Measurements from ENCODE around the gene COL9A3.

The COL9A3 gene

GRCh38 chr20:62821726-62822210, 4.9 kb downstream of the COL9A3 start:
- TF ChIP-seq, protein P1, sequence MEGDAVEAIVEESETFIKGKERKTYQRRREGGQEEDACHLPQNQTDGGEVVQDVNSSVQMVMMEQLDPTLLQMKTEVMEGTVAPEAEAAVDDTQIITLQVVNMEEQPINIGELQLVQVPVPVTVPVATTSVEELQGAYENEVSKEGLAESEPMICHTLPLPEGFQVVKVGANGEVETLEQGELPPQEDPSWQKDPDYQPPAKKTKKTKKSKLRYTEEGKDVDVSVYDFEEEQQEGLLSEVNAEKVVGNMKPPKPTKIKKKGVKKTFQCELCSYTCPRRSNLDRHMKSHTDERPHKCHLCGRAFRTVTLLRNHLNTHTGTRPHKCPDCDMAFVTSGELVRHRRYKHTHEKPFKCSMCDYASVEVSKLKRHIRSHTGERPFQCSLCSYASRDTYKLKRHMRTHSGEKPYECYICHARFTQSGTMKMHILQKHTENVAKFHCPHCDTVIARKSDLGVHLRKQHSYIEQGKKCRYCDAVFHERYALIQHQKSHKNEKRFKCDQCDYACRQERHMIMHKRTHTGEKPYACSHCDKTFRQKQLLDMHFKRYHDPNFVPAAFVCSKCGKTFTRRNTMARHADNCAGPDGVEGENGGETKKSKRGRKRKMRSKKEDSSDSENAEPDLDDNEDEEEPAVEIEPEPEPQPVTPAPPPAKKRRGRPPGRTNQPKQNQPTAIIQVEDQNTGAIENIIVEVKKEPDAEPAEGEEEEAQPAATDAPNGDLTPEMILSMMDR (IDR thresholded peaks at IDR 0.05) = no peak

DNA sequence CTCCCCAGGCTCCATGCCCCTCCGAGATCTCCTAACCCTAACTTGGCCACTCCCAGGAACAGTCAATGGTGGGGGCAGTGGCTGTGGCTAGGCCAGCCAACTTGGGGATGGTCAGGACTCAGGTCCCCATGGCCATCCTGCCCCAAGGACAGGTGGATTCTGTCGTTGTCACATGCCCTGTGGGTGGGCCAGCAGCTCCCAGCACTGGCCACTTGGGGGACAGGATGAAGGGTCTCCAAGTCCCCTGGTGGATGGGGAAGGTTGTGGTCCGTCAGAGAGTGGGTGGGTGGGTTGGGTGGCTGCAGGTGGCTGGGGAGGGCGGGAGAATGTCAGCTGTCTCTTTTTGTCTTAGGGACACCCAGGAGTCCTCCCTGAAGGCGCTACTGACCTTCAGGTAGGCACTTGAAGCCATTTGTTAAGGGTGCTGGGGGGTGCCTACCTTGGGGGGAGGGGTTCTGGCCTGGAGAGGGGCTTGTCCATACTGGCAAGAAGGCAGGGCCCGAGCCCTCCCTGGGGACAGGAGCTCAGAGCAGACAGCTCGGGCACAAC, 5.5 kb downstream of the COL9A3 start:
- TF ChIP-seq, protein P1 (IDR thresholded peaks at IDR 0.05) = no peak

- TF ChIP-seq, protein P1 (IDR thresholded peaks at IDR 0.05) = peak; percentile 42
Observed at GRCh38 chr20:62822788-62823651, 6.2 kb downstream of the COL9A3 start.

- TF ChIP-seq, protein P1 (IDR thresholded peaks at IDR 0.05) = no peak
Observed at GRCh38 chr20:62823688-62824475, 7.0 kb downstream of the COL9A3 start.

DNA sequence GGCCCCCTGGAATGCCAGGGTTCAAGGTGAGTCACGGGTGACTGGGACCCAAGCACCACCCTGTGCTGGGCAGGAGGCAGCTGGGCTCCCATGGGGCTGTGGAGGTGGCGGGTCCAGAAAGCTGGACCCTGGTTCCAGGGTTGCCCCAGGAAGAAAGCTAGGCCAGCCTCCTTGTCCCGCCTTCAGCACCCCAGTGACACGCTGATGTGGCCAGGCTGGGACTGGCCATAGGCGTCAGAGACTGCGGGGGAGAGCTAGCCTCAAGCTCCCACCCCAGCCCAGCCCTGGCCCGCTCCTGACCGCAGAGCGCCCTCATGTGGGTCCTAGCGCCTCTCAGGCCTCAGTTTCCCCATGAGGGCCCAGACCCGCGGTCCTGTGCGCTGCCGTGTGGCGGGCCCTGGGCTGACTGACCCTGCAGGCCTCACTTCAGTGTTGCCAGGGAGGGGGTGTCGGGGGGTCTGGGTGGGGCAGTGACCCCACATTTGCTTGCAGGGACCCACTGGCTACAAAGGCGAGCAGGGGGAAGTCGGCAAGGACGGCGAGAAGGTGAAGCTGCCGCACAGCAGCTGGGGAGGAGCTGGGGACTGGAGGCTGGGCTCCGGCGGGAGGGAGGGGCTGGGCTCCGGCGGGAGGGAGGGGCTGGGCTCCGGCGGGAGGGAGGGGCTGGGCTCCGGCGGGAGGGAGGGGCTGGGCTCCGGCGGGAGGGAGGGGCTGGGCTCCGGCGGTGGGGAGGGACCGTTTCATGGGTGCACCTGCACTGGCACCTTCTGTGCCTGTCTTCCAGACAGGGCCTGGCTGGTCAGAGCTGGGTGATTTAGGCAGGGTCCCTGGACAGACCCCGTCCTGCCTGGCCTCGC, 7.9 kb downstream of the COL9A3 start:
- TF ChIP-seq, protein P1 (IDR thresholded peaks at IDR 0.05) = no peak

DNA sequence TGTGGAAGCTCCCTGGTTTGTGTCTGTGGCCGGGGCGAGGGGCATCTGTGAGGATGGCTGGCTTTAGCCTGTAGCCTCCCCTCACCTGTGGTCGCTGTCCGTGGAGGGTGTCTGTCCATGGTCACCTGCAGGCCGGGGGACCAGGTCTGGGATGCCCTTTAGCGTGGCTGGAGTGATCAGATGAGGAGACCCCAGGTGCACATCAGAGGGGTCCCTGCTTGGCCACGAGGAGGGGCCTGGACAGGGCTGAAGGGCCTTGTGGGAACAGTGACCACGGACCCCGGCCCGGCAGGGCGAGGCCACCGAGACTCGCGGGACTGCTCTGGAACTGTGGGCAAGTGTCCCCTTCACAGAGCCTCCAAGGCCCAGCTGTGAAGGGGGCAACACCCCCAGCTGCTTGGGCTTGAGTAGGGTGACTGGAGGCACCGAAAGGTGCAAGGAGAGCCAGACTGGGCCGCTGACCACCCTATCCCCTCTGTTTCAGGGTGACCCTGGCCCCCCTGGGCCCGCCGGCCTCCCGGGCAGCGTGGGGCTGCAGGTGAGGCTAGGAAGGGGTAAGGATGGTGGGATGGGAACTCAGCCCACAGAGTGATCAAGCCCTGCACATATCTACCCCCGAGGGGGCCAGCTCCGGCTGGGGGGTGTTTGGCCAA, 8.6 kb downstream of the COL9A3 start:
- TF ChIP-seq, protein P1 (IDR thresholded peaks at IDR 0.05) = no peak
